Body of pancreas (tissue), 4 donors: ENCODE data around the gene GADD45B.

Experiments used
- POLR2A ChIP-seq, 3 donors: fragments of 450-650 bp; IDR thresholded peaks; one replicate each; pipeline ENCODE4 v1.6.1; 2016; ENCODE audit warnings: antibody characterized with exemption in 3 of 3, mild to moderate bottlenecking in 2 of 3
- TF ChIP-seq, protein P1 (sequence below), 7 experiments: fragments of 450-650 bp in 4 of 7; fragments of 200-600 bp in 3 of 7; sonication (generic) in 3 of 7; IDR thresholded peaks; one replicate each; pipeline ENCODE4 v1.5.1; 2016 to 2019; ENCODE audit warnings: antibody characterized with exemption in 7 of 7

DNA sequence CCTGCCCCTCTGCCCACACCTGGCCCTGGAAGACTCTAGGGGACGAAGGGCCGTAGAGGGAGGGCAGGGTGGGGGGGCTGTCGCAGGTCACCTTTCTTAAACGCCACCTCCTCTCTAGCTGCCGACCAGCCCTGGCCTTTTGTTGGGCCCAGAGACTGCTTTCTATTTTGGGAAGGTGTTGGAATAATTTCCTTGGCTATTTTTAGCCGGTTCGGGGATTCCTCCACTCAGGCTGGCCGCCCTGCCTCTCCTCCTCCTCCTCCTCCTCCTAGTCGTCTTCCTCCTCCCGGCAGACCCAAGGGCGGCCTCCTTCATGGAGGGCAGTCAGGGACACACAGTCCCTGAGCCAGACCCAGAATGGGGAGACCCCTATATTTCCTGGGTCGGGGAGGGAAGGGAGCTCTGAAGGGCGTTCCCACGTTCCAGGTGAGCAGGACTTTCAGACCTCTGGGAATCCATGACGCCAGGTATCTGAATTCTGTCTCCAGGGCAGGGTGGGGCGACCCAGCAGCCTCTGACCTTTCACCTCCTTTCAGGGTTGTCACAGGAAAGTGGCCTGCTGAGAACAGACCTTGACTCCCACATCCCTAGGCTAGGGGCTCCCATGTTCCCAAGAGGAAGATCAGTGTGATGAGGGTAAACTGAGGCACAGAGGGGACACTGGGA lies 19.9 kb downstream of the GADD45B start:
- TF ChIP-seq POLR2A (IDR thresholded peaks at IDR 0.05) = no peak
- TF ChIP-seq, protein P1, sequence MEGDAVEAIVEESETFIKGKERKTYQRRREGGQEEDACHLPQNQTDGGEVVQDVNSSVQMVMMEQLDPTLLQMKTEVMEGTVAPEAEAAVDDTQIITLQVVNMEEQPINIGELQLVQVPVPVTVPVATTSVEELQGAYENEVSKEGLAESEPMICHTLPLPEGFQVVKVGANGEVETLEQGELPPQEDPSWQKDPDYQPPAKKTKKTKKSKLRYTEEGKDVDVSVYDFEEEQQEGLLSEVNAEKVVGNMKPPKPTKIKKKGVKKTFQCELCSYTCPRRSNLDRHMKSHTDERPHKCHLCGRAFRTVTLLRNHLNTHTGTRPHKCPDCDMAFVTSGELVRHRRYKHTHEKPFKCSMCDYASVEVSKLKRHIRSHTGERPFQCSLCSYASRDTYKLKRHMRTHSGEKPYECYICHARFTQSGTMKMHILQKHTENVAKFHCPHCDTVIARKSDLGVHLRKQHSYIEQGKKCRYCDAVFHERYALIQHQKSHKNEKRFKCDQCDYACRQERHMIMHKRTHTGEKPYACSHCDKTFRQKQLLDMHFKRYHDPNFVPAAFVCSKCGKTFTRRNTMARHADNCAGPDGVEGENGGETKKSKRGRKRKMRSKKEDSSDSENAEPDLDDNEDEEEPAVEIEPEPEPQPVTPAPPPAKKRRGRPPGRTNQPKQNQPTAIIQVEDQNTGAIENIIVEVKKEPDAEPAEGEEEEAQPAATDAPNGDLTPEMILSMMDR (IDR thresholded peaks at IDR 0.05) = no peak
